Smooth muscle cell (in vitro differentiated cells): ENCODE results near the gene THEMIS2. TPM values are rescaled to one million over a fixed set of nuclear protein-coding genes. Genes with fewer than 3 reads are reported as not detected.
"Not testable (repeated sequence)": the region's sequence is repeated elsewhere in the genome, so short reads cannot be mapped to it uniquely, and the experiment has no call there.

Experiments
- DNase-seq: peaks from one replicate; lab custom pipeline; 2025; ENCODE audit not compliant: unreplicated experiment; lab: John Stamatoyannopoulos, UW
- H2AFZ ChIP-seq: fragments of 200-600 bp; sonication (generic); 2 replicates; pipeline ENCODE4 v1.6.0; 2016; ENCODE audit warnings: antibody characterized with exemption, low read depth, mild to moderate bottlenecking
- H3F3A ChIP-seq: fragments of 200-600 bp; sonication (generic); 2 replicates; pipeline ENCODE4 v1.6.0; 2017; ENCODE audit warnings: antibody characterized with exemption, low read depth
- H3K27ac ChIP-seq: fragments of 200-600 bp; sonication (generic); 2 replicates; pipeline ENCODE4 v1.5.1; 2016; ENCODE audit warnings: low read depth, mild to moderate bottlenecking
- H3K27me3 ChIP-seq: fragments of 200-600 bp; sonication (generic); 2 replicates; pipeline ENCODE4 v1.6.1; 2016; ENCODE audit warnings: low read depth, mild to moderate bottlenecking
- H3K36me3 ChIP-seq: fragments of 200-600 bp; sonication (generic); 2 replicates; pipeline ENCODE4 v1.5.1; 2016; ENCODE audit warnings: low read depth
- H3K4me1 ChIP-seq: fragments of 200-600 bp; sonication (generic); 2 replicates; pipeline ENCODE4 v1.5.1; 2016; ENCODE audit warnings: low read depth
- H3K4me2 ChIP-seq: fragments of 200-600 bp; sonication (generic); 2 replicates; pipeline ENCODE4 v1.6.0; 2016; ENCODE audit warnings: mild to moderate bottlenecking
- H3K4me3 ChIP-seq: fragments of 200-600 bp; sonication (generic); 2 replicates; pipeline ENCODE4 v1.5.1; 2016; ENCODE audit warnings: mild to moderate bottlenecking
- H3K79me2 ChIP-seq: fragments of 200-600 bp; sonication (generic); 2 replicates; pipeline ENCODE4 v1.6.0; 2016; ENCODE audit warnings: low read depth, mild to moderate bottlenecking
- H3K9ac ChIP-seq: fragments of 200-600 bp; sonication (generic); 2 replicates; pipeline ENCODE4 v1.6.0; 2016; ENCODE audit warnings: low read depth
- H3K9me3 ChIP-seq: fragments of 200-600 bp; sonication (generic); replicated peaks from 2 replicates; pipeline ENCODE4 v1.5.1; 2016; ENCODE audit warnings: low read depth
- H4K20me1 ChIP-seq: fragments of 200-600 bp; sonication (generic); 2 replicates; pipeline ENCODE4 v1.6.0; 2016; ENCODE audit warnings: low read depth
- CTCF ChIP-seq: fragments of 200-600 bp; sonication (generic); IDR thresholded peaks from 2 replicates; pipeline ENCODE4 v1.5.1; 2017; ENCODE audit warnings: borderline replicate concordance, mild to moderate bottlenecking, antibody characterized with exemption; ENCODE audit not compliant: insufficient read depth, poor library complexity, severe bottlenecking
- WGBS: methylation state at CpG from one replicate; pipeline ENCODE4 v1.1.7; 2016; ENCODE audit warnings: low lambda C conversion rate; 5-methylcytosine and 5-hydroxymethylcytosine counted together
- polyA plus RNA-seq: library from polyadenylated mRNA; unstranded; fragments of >200 nt; fragmentation: Nextera tagmentation; extraction: Ambion mirVana; gene quantifications from 2 replicates; pipeline ENCODE4 v1.2.1, GENCODE V29; 2016
- total RNA-seq: library from RNA; depleted of rRNA; stranded (reverse); fragments of >200 nt; gene quantifications from 2 replicates; pipeline ENCODE4 v1.2.3, GENCODE V29; 2014

The THEMIS2 gene
- total and polyA plus RNA-seq, 2 experiments from 2014 or later, result 1.6 to 4.6 TPM

- no peak overlapping the region for H3K27ac ChIP-seq
- H3K4me3 ChIP-seq, result no peak overlapping the region
- peaks cover 3% of the 10 kb centered on the region for H3K4me1 ChIP-seq
- H3K9me3 ChIP-seq, result no peaks in the 10 kb centered on the region
- no peak for TF ChIP-seq CTCF
- H2AFZ ChIP-seq, result no peak overlapping the region
- H3K79me2 ChIP-seq, result no peaks in the 10 kb centered on the region
- 97% methylated on average over 10 of the region's 10 CpGs for WGBS
- no peaks in the 10 kb centered on the region for H3K36me3 ChIP-seq
- no peaks in the 10 kb centered on the region for H3F3A ChIP-seq
- H3K4me2 ChIP-seq, result no peak overlapping the region
- no peaks in the 10 kb centered on the region for H4K20me1 ChIP-seq
- H3K27me3 ChIP-seq, result no peaks in the 10 kb centered on the region
- no peak for DNase-seq
- no peak overlapping the region for H3K9ac ChIP-seq
These were observed 6.5 kb upstream of the THEMIS2 start for GRCh38 chr1:27865821-27866220.

GRCh38 chr1:27868556-27868931 is 3.8 kb upstream of the THEMIS2 start:
- H3F3A ChIP-seq, result no peaks in the 10 kb centered on the region
- H3K36me3 ChIP-seq, result no peaks in the 10 kb centered on the region
- no peak overlapping the region for H3K27ac ChIP-seq
- no peaks in the 10 kb centered on the region for H3K79me2 ChIP-seq
- H3K9ac ChIP-seq, result no peak overlapping the region
- H3K27me3 ChIP-seq, result no peaks in the 10 kb centered on the region
- DNase-seq, result no peak
- no peak overlapping the region for H3K4me3 ChIP-seq
- WGBS, result 88% methylated on average over 11 of the region's 11 CpGs
- H2AFZ ChIP-seq, result no peak overlapping the region
- no peak overlapping the region for H3K4me2 ChIP-seq
- H4K20me1 ChIP-seq, result no peaks in the 10 kb centered on the region
- no peaks in the 10 kb centered on the region for H3K4me1 ChIP-seq
- TF ChIP-seq CTCF, result no peak
- H3K9me3 ChIP-seq, result no peaks in the 10 kb centered on the region

GRCh38 chr1:27868932-27869718 is 3.2 kb upstream of the THEMIS2 start:
- no peaks in the 10 kb centered on the region for H3K27me3 ChIP-seq
- 89% methylated on average over 16 of the region's 16 CpGs for WGBS
- H3K79me2 ChIP-seq, result no peaks in the 10 kb centered on the region
- no peak for TF ChIP-seq CTCF
- no peak for DNase-seq
- no peaks in the 10 kb centered on the region for H3F3A ChIP-seq
- no peak overlapping the region for H3K9ac ChIP-seq
- H3K9me3 ChIP-seq, result no peaks in the 10 kb centered on the region
- H3K4me2 ChIP-seq, result no peak overlapping the region
- no peak overlapping the region for H2AFZ ChIP-seq
- no peaks in the 10 kb centered on the region for H4K20me1 ChIP-seq
- H3K36me3 ChIP-seq, result no peaks in the 10 kb centered on the region
- no peak overlapping the region for H3K4me3 ChIP-seq
- no peaks in the 10 kb centered on the region for H3K4me1 ChIP-seq
- H3K27ac ChIP-seq, result no peak overlapping the region

GRCh38 chr1:27869719-27870085 is 2.6 kb upstream of the THEMIS2 start:
- no peak overlapping the region for H2AFZ ChIP-seq
- H3K4me3 ChIP-seq, result no peak overlapping the region
- H3K4me1 ChIP-seq, result no peaks in the 10 kb centered on the region
- H3K9me3 ChIP-seq, result no peaks in the 10 kb centered on the region
- H3K27ac ChIP-seq, result no peak overlapping the region
- no peak for TF ChIP-seq CTCF
- no peaks in the 10 kb centered on the region for H4K20me1 ChIP-seq
- H3F3A ChIP-seq, result no peaks in the 10 kb centered on the region
- 68% methylated on average over 1 of the region's 1 CpG for WGBS
- no peaks in the 10 kb centered on the region for H3K27me3 ChIP-seq
- no peak for DNase-seq
- H3K36me3 ChIP-seq, result no peaks in the 10 kb centered on the region
- H3K79me2 ChIP-seq, result no peaks in the 10 kb centered on the region
- no peak overlapping the region for H3K9ac ChIP-seq
- no peak overlapping the region for H3K4me2 ChIP-seq

- not testable (repeated sequence) for H3K27me3 ChIP-seq, H3K4me2 ChIP-seq, DNase-seq, H3K27ac ChIP-seq, H3K9ac ChIP-seq, H4K20me1 ChIP-seq, H3K9me3 ChIP-seq, H3K79me2 ChIP-seq, H3K4me3 ChIP-seq, H3K4me1 ChIP-seq, H2AFZ ChIP-seq, H3F3A ChIP-seq, H3K36me3 ChIP-seq
- 98% methylated on average over 7 of the region's 7 CpGs for WGBS
These were observed 1.3 kb upstream of the THEMIS2 start for GRCh38 chr1:27871076-27871475.
